Left lung (tissue), 10 donors: ENCODE results near the gene PLEKHJ1. TPM values are rescaled to one million over a fixed set of nuclear protein-coding genes. Genes with fewer than 3 reads are reported as not detected.

ENCODE experiments used
- ATAC-seq: fragments of 200-7000 bp; cut with Tn5 transposase; one replicate; pipeline ENCODE4 v1.9.1; 2020; ENCODE audit warnings: moderate library complexity
- DNase-seq, 4 donors: peaks; one replicate each; pipeline ENCODE4 v3.0.0-alpha.2; 2013 to 2020
- H3K27ac ChIP-seq, 2 donors: fragments of 200-600 bp; sonication (generic) in 1 of 2; one replicate each; pipeline versions ENCODE4 v1.5.0 to v1.8.0; 2020 to 2021
- H3K27me3 ChIP-seq, 2 donors: fragments of 200-600 bp; sonication (generic) in 1 of 2; one replicate each; pipeline versions ENCODE4 v1.5.0 to v1.8.0; 2020 to 2021
- H3K36me3 ChIP-seq, 2 donors: fragments of 200-600 bp; sonication (generic) in 1 of 2; one replicate each; pipeline versions ENCODE4 v1.5.0 to v1.8.0; 2020 to 2021
- H3K4me1 ChIP-seq, 2 donors: fragments of 200-600 bp; one replicate each; pipeline ENCODE4 v1.8.0; 2021
- H3K4me3 ChIP-seq, 2 donors: fragments of 200-600 bp; sonication (generic) in 1 of 2; one replicate each; pipeline versions ENCODE4 v1.5.0 to v1.8.0; 2020 to 2021; ENCODE audit warnings: mild to moderate bottlenecking in 1 of 2
- H3K9me3 ChIP-seq, 2 donors: fragments of 200-600 bp; sonication (generic) in 1 of 2; one replicate each; pipeline versions ENCODE4 v1.5.0 to v1.8.0; 2020 to 2021
- CTCF ChIP-seq, 2 donors: fragments of 200-600 bp; sonication (generic) in 1 of 2; IDR thresholded peaks; one replicate each; pipeline versions ENCODE4 v1.5.0 to v1.8.0; 2021; ENCODE audit warnings: antibody characterized with exemption in 2 of 2
- intact Hi-C, 2 donors: fragments of 100-400 bp; cut with DNase I; formaldehyde crosslinking; loops; one replicate each; pipeline versions ENCODE4 v1.11.2 to v1.14.2; 2022
- polyA plus RNA-seq, 6 donors: library from polyadenylated mRNA; unstranded; fragments of 120-200 nt; gene quantifications; one replicate each; pipeline ENCODE4 v1.2.1, GENCODE V29; 2013; ENCODE audit not compliant: insufficient read length in 6 of 6
- total RNA-seq, 2 donors: library from RNA; stranded (reverse); fragmentation: NEBNext Ultra II Directional; extraction: Animal tissue kit (Norgen Biotek cat#: 25700); gene quantifications; one replicate each; pipeline ENCODE4 v1.2.1, GENCODE V29; 2021
- donor health status: DM: no; HTN: yes; CAD: no.
- donor health status: DM: no; HTN: no; CAD: no.

The PLEKHJ1 gene
- total and polyA plus RNA-seq, 8 donors = 44.0 to 74.4 (median 56.5) TPM

DNA sequence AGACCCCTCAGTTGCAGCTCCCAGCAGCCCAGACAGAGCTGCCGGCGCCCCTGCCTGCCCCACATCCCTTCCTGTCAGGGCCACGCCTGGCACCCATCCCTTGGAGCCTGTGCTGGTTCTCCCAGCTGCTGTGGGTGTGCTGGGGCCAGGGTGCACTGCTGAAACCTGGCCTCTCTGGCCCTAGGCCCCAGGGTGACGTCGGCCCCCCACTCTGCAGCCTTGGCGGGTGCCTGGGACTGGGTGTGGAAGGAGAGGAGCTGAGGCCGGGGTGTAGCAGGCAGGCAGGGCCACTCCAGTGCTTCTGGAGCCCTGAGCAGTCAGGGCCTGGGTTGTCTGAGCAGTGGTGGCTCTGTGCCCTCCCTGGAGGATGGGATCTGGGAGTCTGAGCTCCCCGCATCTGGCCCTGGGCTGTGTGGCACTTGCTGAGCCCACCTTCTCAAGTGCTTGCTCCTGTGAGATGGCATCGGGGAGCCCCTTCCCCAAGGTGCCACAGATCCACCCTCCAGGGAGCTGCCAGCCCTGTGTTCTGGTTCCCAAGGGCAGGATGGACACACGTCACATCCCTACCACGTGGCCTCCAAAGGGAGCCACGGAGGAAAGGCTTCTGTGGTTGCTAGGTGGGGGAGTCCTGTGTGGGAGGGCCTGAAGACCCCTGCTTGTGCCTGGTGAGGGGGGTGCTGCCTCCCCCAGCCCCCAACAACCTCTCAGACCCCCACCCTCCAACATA lies 5.2 kb downstream of the PLEKHJ1 start:
- ATAC-seq (no peak), DNase-seq (no peak)
- Histone ChIP-seq H3K27ac (no peak overlapping the region), H3K9me3 (no peaks in the 10 kb centered on the region), H3K27me3 (no peaks in the 10 kb centered on the region), H3K36me3 (peaks cover 0 to 83% of the 10 kb centered on the region in 2 donors), H3K4me1 (peaks cover 9 to 30% of the 10 kb centered on the region in 2 donors), H3K4me3 (no peak overlapping the region)
- TF ChIP-seq CTCF (IDR thresholded peaks at IDR 0.05) = no peak
- intact Hi-C loops = loop anchor here in 1 of 2 donors (10.0 kb wide), 1 partner anchor 76 kb away; the partner anchor contains the start of gene AP3D1

DNA sequence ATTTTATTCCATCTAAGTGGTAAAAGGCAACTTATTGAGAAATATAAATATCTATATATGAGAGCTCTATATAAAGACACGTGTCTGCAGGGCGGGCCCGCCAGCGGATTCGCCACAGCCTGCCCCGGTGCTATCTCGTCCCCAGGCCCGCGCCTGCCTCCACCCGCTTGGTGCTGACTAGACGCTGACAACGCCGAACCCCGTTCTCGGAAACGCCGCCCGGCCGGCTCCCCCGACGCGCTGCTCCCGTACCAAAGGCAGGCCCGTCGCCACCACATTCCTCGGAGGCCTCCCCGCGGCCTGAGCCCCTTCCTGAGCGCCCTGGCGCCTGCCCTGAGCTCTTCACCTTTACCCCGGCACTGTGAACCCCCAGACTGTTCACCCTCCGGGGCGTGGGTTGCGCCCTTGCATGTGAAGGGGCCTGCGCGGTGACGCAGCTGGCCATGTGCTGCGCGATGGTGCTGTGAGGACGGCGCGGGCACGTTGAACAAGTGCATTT lies 6.0 kb downstream of the PLEKHJ1 start:
- peaks cover 6 to 23% of the 10 kb centered on the region in 2 donors for H3K4me1 ChIP-seq
- DNase-seq (no peak), ATAC-seq (no peak)
- H3K4me3 ChIP-seq = no peak overlapping the region
- H3K36me3 ChIP-seq = peaks cover 0 to 92% of the 10 kb centered on the region in 2 donors
- no peak for TF ChIP-seq CTCF (IDR thresholded peaks at IDR 0.05)
- no peak overlapping the region for H3K27ac ChIP-seq
- intact Hi-C loops = loop anchor here in 1 of 2 donors (10.0 kb wide), 1 partner anchor 75 kb away; the partner anchor contains the start of gene AP3D1
- H3K27me3 ChIP-seq = no peaks in the 10 kb centered on the region
- H3K9me3 ChIP-seq = no peaks in the 10 kb centered on the region

- no peak for TF ChIP-seq CTCF (IDR thresholded peaks at IDR 0.05)
- no peak overlapping the region for H3K4me3 ChIP-seq
- H3K27ac ChIP-seq = no peak overlapping the region
- H3K9me3 ChIP-seq = no peaks in the 10 kb centered on the region
- DNase-seq (no peak), ATAC-seq (no peak)
- peaks cover 0 to 99% of the 10 kb centered on the region in 2 donors for H3K36me3 ChIP-seq
- peaks cover 0 to 16% of the 10 kb centered on the region in 2 donors for H3K4me1 ChIP-seq
- no peaks in the 10 kb centered on the region for H3K27me3 ChIP-seq
- intact Hi-C loops = loop anchor here in 1 of 2 donors (10.0 kb wide), 1 partner anchor 75 kb away; the partner anchor contains the start of gene AP3D1
Measured at GRCh38 chr19:2229103-2230032, 6.8 kb downstream of the PLEKHJ1 start.

DNA sequence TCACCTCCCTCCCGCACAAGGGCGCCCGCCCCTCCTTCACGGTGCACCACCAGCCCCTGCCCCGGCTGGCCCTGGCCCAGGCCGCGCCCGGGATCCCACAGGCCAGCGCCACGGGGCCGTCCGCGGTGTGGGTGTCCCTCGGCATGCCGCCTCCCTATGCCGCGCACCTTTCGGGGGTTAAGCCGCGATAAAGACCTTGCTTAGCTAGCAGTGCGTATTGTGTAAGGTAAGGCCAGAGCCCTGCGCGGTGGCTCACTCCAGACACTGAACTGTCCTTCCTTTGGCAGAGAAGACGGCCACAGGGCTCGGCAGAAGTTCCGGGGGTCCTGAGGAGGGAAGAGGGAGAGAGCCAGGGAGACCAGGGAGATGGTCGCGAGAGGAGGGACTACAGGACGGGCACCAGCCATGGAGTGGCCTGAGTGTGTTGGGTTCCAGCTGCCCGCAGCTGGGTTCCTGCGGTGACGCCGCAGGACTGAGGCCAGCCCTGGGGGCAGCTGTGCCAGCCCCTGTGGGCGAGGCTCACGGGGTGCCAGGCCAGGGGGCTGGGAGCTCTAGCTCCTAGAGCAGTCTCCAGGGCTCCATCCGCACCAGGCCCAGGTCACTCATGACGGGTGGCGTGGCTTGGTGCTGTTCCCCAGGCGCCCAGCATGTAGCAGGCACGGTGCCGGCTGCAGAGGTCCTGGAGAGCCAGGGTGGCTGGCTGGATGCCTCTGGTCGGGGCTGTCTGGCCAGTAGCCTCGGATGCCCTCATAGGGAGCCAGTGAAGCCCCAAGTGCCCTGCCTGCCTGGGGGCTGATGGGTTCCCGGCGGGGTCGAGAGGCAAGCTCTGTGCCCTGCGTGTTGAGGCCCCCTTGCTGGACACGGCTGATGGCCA lies 7.7 kb downstream of the PLEKHJ1 start:
- H3K27ac ChIP-seq = no peak overlapping the region
- no peaks in the 10 kb centered on the region for H3K27me3 ChIP-seq
- no peak overlapping the region for H3K4me3 ChIP-seq
- no peak for DNase-seq
- peaks cover 0 to 100% of the 10 kb centered on the region in 2 donors for H3K36me3 ChIP-seq
- intact Hi-C loops = no loop called here
- ATAC-seq = no peak
- H3K4me1 ChIP-seq = peaks cover 0 to 6% of the 10 kb centered on the region in 2 donors
- no peaks in the 10 kb centered on the region for H3K9me3 ChIP-seq
- no peak for TF ChIP-seq CTCF (IDR thresholded peaks at IDR 0.05)
